H1 (cell line): ENCODE data around the gene ARFGAP3. TPM values are rescaled to one million over a fixed set of nuclear protein-coding genes. Genes with fewer than 3 reads are reported as not detected.

Source experiments
- CTCF ChIA-PET: fragments of 300-600 bp; sonication (Branson Sonifier 250); formaldehyde crosslinking; loops from one replicate; lab custom pipeline; 2021; ENCODE audit not compliant: partially characterized antibody; lab: Charles Lee
- POLR2A ChIA-PET: fragments of 300-600 bp; sonication (Branson Sonifier 250); formaldehyde crosslinking; loops from one replicate; lab custom pipeline; 2021; ENCODE audit warnings: inconsistent platforms; ENCODE audit not compliant: partially characterized antibody; lab: Charles Lee
- DNase-seq, 2 experiments: peaks; one replicate each; pipeline versions ENCODE4 v3.0.0 to v3.0.0-alpha.2; 2010 to 2022; ENCODE audit warnings: low spot score in 2 of 2, low read depth in 1 of 2, mixed read lengths in 1 of 2
- FAIRE-seq: peaks from 2 replicates; lab custom pipeline; 2011; peaks lifted over from hg19 to GRCh38; lab: Jason Lieb, UNC
- H2AFZ ChIP-seq: 2 replicates; pipeline ENCODE4 v1.8.1; 2012; ENCODE audit warnings: low read length, inconsistent platforms
- H2AK5ac ChIP-seq: 2 replicates; pipeline ENCODE4 v1.6.1; 2013; ENCODE audit warnings: low read depth, low read length
- H2BK120ac ChIP-seq: replicated peaks from 2 replicates; pipeline ENCODE3; 2013; ENCODE audit warnings: low read depth, low read length, inconsistent platforms
- H2BK12ac ChIP-seq: 2 replicates; pipeline ENCODE4 v1.6.1; 2013; ENCODE audit warnings: low read depth, low read length
- H2BK15ac ChIP-seq: 2 replicates; pipeline ENCODE4 v1.6.1; 2013; ENCODE audit warnings: low read length
- H2BK20ac ChIP-seq: 2 replicates; pipeline ENCODE4 v1.6.1; 2013; ENCODE audit warnings: low read length
- H2BK5ac ChIP-seq: 2 replicates; pipeline ENCODE4 v1.6.1; 2013; ENCODE audit warnings: low read depth, low read length
- H3K14ac ChIP-seq: 2 replicates; pipeline ENCODE4 v1.6.1; 2013; ENCODE audit warnings: inconsistent platforms; ENCODE audit not compliant: insufficient read length
- H3K18ac ChIP-seq: 2 replicates; pipeline ENCODE4 v1.6.1; 2013; ENCODE audit warnings: low read length; ENCODE audit errors: extremely low read depth
- H3K23ac ChIP-seq: 2 replicates; pipeline ENCODE4 v1.6.1; 2013; ENCODE audit warnings: inconsistent platforms; ENCODE audit not compliant: insufficient read length
- H3K23me2 ChIP-seq: 2 replicates; pipeline ENCODE4 v1.6.1; 2013; ENCODE audit warnings: low read depth, low read length
- H3K27ac ChIP-seq: 2 replicates; pipeline ENCODE4 v1.6.1; 2011; ENCODE audit warnings: low read depth, low read length, inconsistent platforms
- H3K27me3 ChIP-seq, 4 experiments: replicated peaks in 1 of 4; 1 replicate in 1 of 4; 2 replicates in 3 of 4; pipeline versions ENCODE4 v1.6.1 to v1.8.1; 2011 to 2013; ENCODE audit warnings: low read length in 3 of 4, mild to moderate bottlenecking in 3 of 4, inconsistent platforms in 2 of 4, mixed read lengths in 2 of 4, moderate library complexity in 1 of 4; ENCODE audit not compliant: control insufficient read depth in 3 of 4, insufficient read depth in 3 of 4; ENCODE audit errors: extremely low read depth in 1 of 4
- H3K36me3 ChIP-seq, 4 experiments: 2 replicates each; pipeline versions ENCODE4 v1.6.1 to v1.8.1; 2011 to 2013; ENCODE audit warnings: mild to moderate bottlenecking in 4 of 4, low read length in 3 of 4, moderate library complexity in 2 of 4, control low read depth in 1 of 4, inconsistent platforms in 1 of 4; ENCODE audit not compliant: insufficient read depth in 4 of 4, control insufficient read depth in 2 of 4
- H3K4ac ChIP-seq: replicated peaks from 2 replicates; pipeline ENCODE3; 2013; ENCODE audit warnings: low read length, low read depth, mixed read lengths, inconsistent platforms; ENCODE audit not compliant: insufficient read length
- H3K4me1 ChIP-seq, 4 experiments: replicated peaks in 1 of 4; 1 replicate in 1 of 4; 2 replicates in 3 of 4; pipeline versions ENCODE4 v1.6.1 to v1.8.1; 2011 to 2013; ENCODE audit warnings: low read length in 3 of 4, inconsistent platforms in 2 of 4, mixed read lengths in 1 of 4; ENCODE audit not compliant: insufficient read depth in 4 of 4, control insufficient read depth in 3 of 4
- H3K4me2 ChIP-seq, 2 experiments: 2 replicates each; pipeline versions ENCODE4 v1.6.1 to v1.8.1; 2011 to 2013; ENCODE audit warnings: low read depth in 2 of 2, low read length in 2 of 2, control low read depth in 1 of 2, inconsistent platforms in 1 of 2, mild to moderate bottlenecking in 1 of 2; ENCODE audit not compliant: insufficient read depth in 1 of 2
- H3K4me3 ChIP-seq, 4 experiments: fragments of 200-600, 300-600 bp in 1 of 4; sonication (generic), shearing (Covaris generic), sonication (Bioruptor Twin) in 1 of 4; 2 replicates each; pipeline versions ENCODE4 v1.5.1 to v1.8.1; 2011 to 2016; ENCODE audit warnings: low read length in 4 of 4, low read depth in 3 of 4, control low read depth in 2 of 4, inconsistent platforms in 2 of 4, mild to moderate bottlenecking in 2 of 4, mixed read lengths in 1 of 4, moderate library complexity in 1 of 4; ENCODE audit not compliant: insufficient read depth in 2 of 4; ENCODE audit errors: extremely low read depth in 1 of 4
- H3K56ac ChIP-seq: replicated peaks from 2 replicates; pipeline ENCODE3; 2013; ENCODE audit warnings: low read depth, mild to moderate bottlenecking, mixed read lengths, low read length, inconsistent platforms; ENCODE audit not compliant: insufficient read length
- H3K79me1 ChIP-seq: 2 replicates; pipeline ENCODE4 v1.6.1; 2013; ENCODE audit warnings: low read depth, low read length, control low read depth
- H3K79me2 ChIP-seq, 2 experiments: 2 replicates each; pipeline versions ENCODE4 v1.6.1 to v1.8.1; 2012 to 2013; ENCODE audit warnings: low read length in 2 of 2, mild to moderate bottlenecking in 2 of 2, inconsistent platforms in 1 of 2; ENCODE audit not compliant: insufficient read depth in 2 of 2, control insufficient read depth in 1 of 2
- H3K9ac ChIP-seq, 4 experiments: replicated peaks in 1 of 4; 1 replicate in 1 of 4; 2 replicates in 3 of 4; pipeline versions ENCODE4 v1.6.1 to v1.8.1; 2011 to 2013; ENCODE audit warnings: low read depth in 3 of 4, low read length in 3 of 4, control low read depth in 2 of 4, mild to moderate bottlenecking in 2 of 4, moderate library complexity in 2 of 4, inconsistent platforms in 1 of 4; ENCODE audit errors: extremely low read depth in 1 of 4
- H3K9me3 ChIP-seq, 2 experiments: 2 replicates each; pipeline versions ENCODE4 v1.6.1 to v1.8.1; 2012 to 2013; ENCODE audit warnings: mild to moderate bottlenecking in 2 of 2, moderate library complexity in 2 of 2, control low read depth in 1 of 2, inconsistent platforms in 1 of 2, low read depth in 1 of 2, low read length in 1 of 2, mixed read lengths in 1 of 2; ENCODE audit not compliant: insufficient read depth in 2 of 2
- H4K20me1 ChIP-seq, 2 experiments: replicated peaks in 1 of 2; 2 replicates each; pipeline versions ENCODE3 to v1.8.1; 2011 to 2013; ENCODE audit warnings: inconsistent platforms in 2 of 2, low read length in 2 of 2, mild to moderate bottlenecking in 1 of 2; ENCODE audit not compliant: insufficient read depth in 2 of 2, control insufficient read depth in 1 of 2
- H4K5ac ChIP-seq: 2 replicates; pipeline ENCODE4 v1.6.1; 2013; ENCODE audit warnings: low read length, low read depth, mixed read lengths, inconsistent platforms; ENCODE audit not compliant: insufficient read length
- H4K8ac ChIP-seq: 2 replicates; pipeline ENCODE4 v1.8.0; 2013; ENCODE audit warnings: mild to moderate bottlenecking, moderate library complexity, low read length, inconsistent platforms; ENCODE audit not compliant: insufficient read depth; ENCODE audit errors: extremely low read depth
- H4K91ac ChIP-seq: replicated peaks from 2 replicates; pipeline ENCODE3; 2013; ENCODE audit warnings: low read length, mixed read lengths, inconsistent platforms; ENCODE audit not compliant: insufficient read length
- CTBP2 ChIP-seq: IDR thresholded peaks from 2 replicates; pipeline ENCODE4 v1.7.0; 2011; ENCODE audit warnings: borderline replicate concordance, mild to moderate bottlenecking, moderate library complexity, mixed read lengths, low read length; ENCODE audit not compliant: insufficient read depth, insufficient read length
- EP300 ChIP-seq, 2 experiments: IDR thresholded peaks; 1 replicate in 1 of 2; 2 replicates in 1 of 2; pipeline ENCODE4 v1.6.1; 2011 to 2012; ENCODE audit warnings: low read depth in 2 of 2, low read length in 2 of 2, mild to moderate bottlenecking in 2 of 2, borderline replicate concordance in 1 of 2, inconsistent platforms in 1 of 2, moderate library complexity in 1 of 2
- EZH2 ChIP-seq: fragments of 200-600 bp; sonication (generic); IDR thresholded peaks from 2 replicates; pipeline ENCODE4 v1.7.1; 2012; ENCODE audit warnings: low read depth, mild to moderate bottlenecking, moderate library complexity, low read length, inconsistent platforms; ENCODE audit not compliant: severe bottlenecking
- HDAC6 ChIP-seq: IDR thresholded peaks from one replicate; pipeline ENCODE4 v1.7.1; 2012; ENCODE audit warnings: low read depth, mild to moderate bottlenecking, inconsistent platforms, low read length, moderate library complexity
- KDM4A ChIP-seq: IDR thresholded peaks from one replicate; pipeline ENCODE4 v1.7.1; 2012; ENCODE audit warnings: low read depth, mild to moderate bottlenecking, moderate library complexity, low read length, inconsistent platforms; ENCODE audit not compliant: severe bottlenecking
- KDM5A ChIP-seq: fragments of 200-600 bp; IDR thresholded peaks from 2 replicates; pipeline ENCODE4 v1.7.1; 2012; ENCODE audit warnings: mild to moderate bottlenecking, low read length, inconsistent platforms, mixed read lengths
- MAFK ChIP-seq: IDR thresholded peaks from 2 replicates; pipeline ENCODE4 v1.6.1; 2012; ENCODE audit warnings: low read depth, mild to moderate bottlenecking, improper control_type of control experiment, low read length
- SAP30 ChIP-seq: fragments of 300-600 bp; sonication (generic); IDR thresholded peaks from 2 replicates; pipeline ENCODE4 v1.7.1; 2012; ENCODE audit warnings: low read length, moderate library complexity, mild to moderate bottlenecking, inconsistent platforms; ENCODE audit not compliant: insufficient read depth, insufficient replicate concordance
- SIX5 ChIP-seq: IDR thresholded peaks from 2 replicates; pipeline ENCODE4 v1.6.1; 2011; ENCODE audit warnings: mild to moderate bottlenecking, low read depth, low read length
- SP4 ChIP-seq: IDR thresholded peaks from 2 replicates; pipeline ENCODE4 v1.6.1; 2012; ENCODE audit warnings: low read length, inconsistent platforms
- SUZ12 ChIP-seq: fragments of 200-600 bp; sonication (generic); IDR thresholded peaks from 2 replicates; pipeline ENCODE4 v1.6.1; 2012; ENCODE audit warnings: mild to moderate bottlenecking, inconsistent platforms, low read length, moderate library complexity, mixed read lengths
- TAF1 ChIP-seq: IDR thresholded peaks from 2 replicates; pipeline ENCODE4 v1.6.1; 2011; ENCODE audit warnings: mild to moderate bottlenecking, low read depth, low read length
- WGBS, 2 experiments: shearing (Covaris generic) in 1 of 2; methylation state at CpG; one replicate each; pipeline versions ENCODE4 v1.1.6 to v1.1.7; 2013 to 2015; ENCODE audit warnings: low lambda C conversion rate in 2 of 2, mixed read lengths in 2 of 2, inconsistent platforms in 1 of 2, low coverage in 1 of 2, missing lambda C conversion rate in 1 of 2; ENCODE audit not compliant: insufficient replicate concordance in 2 of 2, insufficient coverage in 1 of 2, insufficient read length in 1 of 2; ENCODE audit errors: extremely low coverage in 1 of 2, missing lambda C conversion rate in 1 of 2; 5-methylcytosine and 5-hydroxymethylcytosine counted together
- polyA plus RNA-seq, 7 experiments: library from polyadenylated mRNA; depleted of rRNA in 3 of 7; stranded (reverse) in 5 of 7; unstranded in 2 of 7; fragments of >200 nt in 5 of 7; fragments of 200-250 nt in 2 of 7; gene quantifications; 1 replicate in 5 of 7; 2 replicates in 1 of 7; 4 replicates in 1 of 7; pipeline versions ENCODE4 v1.2.1 to v1.2.3, GENCODE V29; 2011 to 2013; ENCODE audit warnings: missing spikeins in 2 of 7, mixed read lengths in 2 of 7
- total RNA-seq: library from RNA; stranded (reverse); fragmentation: NEBNext Ultra II Directional; extraction: Animal tissue kit (Norgen Biotek cat#: 25700); gene quantifications from 2 replicates; pipeline ENCODE4 v1.2.1, GENCODE V29; 2021

Gene ARFGAP3
- total and polyA plus RNA-seq, 2 of the 8 experiments (the other 6 are each of a cell fraction or from before 2014, with no cell fraction given) = 9.7 to 16.0 TPM

DNA sequence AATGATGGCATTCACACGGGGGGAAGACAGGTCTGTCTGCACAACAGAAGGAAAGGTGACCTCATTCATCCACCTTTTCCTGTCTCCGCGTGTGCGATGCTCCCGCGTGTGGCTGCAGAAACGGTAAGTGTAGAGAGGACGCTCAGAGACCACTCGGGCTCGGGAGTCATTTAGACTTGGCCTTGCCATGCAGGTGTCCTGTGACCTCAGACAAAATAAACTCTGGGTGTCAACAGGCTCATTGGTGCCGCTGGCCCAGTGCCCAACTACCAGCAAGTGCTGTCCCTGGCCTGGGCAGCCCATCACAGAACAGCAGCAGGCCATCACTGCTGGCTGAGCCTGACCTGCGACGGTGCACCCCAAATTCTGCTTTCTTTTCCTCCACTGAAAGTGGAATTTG lies 48.1 kb upstream of the ARFGAP3 start:
- peaks cover 24% of the 10 kb centered on the region for H3K79me1 ChIP-seq
- ChIA-PET CTCF (interaction anchor here (0.6 to 6.5 kb wide), 7 partner anchors 11 to 643 kb away, joined by 3 to 38 read pairs (median 7); no protein-coding TSS in a partner anchor), POLR2A (interaction anchor here (0.7 to 1.4 kb wide), 2 partner anchors 13 to 111 kb away, joined by 3 to 4 read pairs; no protein-coding TSS in a partner anchor)
- H3K4me3 ChIP-seq = no peak overlapping the region
- H3K4ac ChIP-seq = no peak overlapping the region
- no peaks in the 10 kb centered on the region for H3K9me3 ChIP-seq
- no peaks in the 10 kb centered on the region for H3K27me3 ChIP-seq
- H2BK120ac ChIP-seq = no peak overlapping the region
- 76% methylated on average over 13 of the region's 13 CpGs; no CpG with 5 or more reads in 1 of the 2 experiments for WGBS, 2 experiments
- H4K8ac ChIP-seq = no peak overlapping the region
- no peak overlapping the region for H3K18ac ChIP-seq
- H3K4me2 ChIP-seq = no peak overlapping the region
- no peaks in the 10 kb centered on the region for H3K23me2 ChIP-seq
- H3K36me3 ChIP-seq = peaks cover 0 to 7% (median 0%) of the 10 kb centered on the region in 4 experiments; a peak in 2 of 8 replicates
- H2BK5ac ChIP-seq = no peak overlapping the region
- no peak overlapping the region for H4K5ac ChIP-seq
- peaks cover 0 to 21% of the 10 kb centered on the region in 2 experiments; a peak in 1 of 4 replicates for H3K79me2 ChIP-seq
- peaks cover 0 to 13% (median 6%) of the 10 kb centered on the region in 4 experiments; a peak in 5 of 7 replicates for H3K4me1 ChIP-seq
- H3K14ac ChIP-seq = no peak overlapping the region
- no peak overlapping the region for H3K27ac ChIP-seq
- H3K9ac ChIP-seq = no peak overlapping the region
- no peak overlapping the region for H3K23ac ChIP-seq
- H3K56ac ChIP-seq = no peak overlapping the region
- no peak overlapping the region for H2AK5ac ChIP-seq
- no peak overlapping the region for H2AFZ ChIP-seq
- no peak overlapping the region for H2BK12ac ChIP-seq
- peaks cover 6 to 21% of the 10 kb centered on the region in 2 experiments for H4K20me1 ChIP-seq
- DNase-seq = no peak
- no peak for FAIRE-seq
- no peak overlapping the region for H2BK20ac ChIP-seq
- H2BK15ac ChIP-seq = no peak overlapping the region
- no peak overlapping the region for H4K91ac ChIP-seq
- no peak for TF ChIP-seq EP300 (IDR thresholded peaks at IDR 0.05; ENCODE audit: borderline replicate concordance in 1 of 2, low read depth in 2 of 2, low read length in 2 of 2)
- no peak for TF ChIP-seq TAF1
- TF ChIP-seq SUZ12 = no peak
- TF ChIP-seq SIX5 = no peak
- TF ChIP-seq SAP30 = no peak
- TF ChIP-seq KDM5A = no peak
- no peak for TF ChIP-seq KDM4A
- TF ChIP-seq CTBP2 = no peak
- TF ChIP-seq EZH2 = no peak
- no peak for TF ChIP-seq MAFK
- TF ChIP-seq SP4 = no peak
- TF ChIP-seq HDAC6 = no peak
